Measurements from ENCODE around the gene VSNL1.

VSNL1 gene

DNA sequence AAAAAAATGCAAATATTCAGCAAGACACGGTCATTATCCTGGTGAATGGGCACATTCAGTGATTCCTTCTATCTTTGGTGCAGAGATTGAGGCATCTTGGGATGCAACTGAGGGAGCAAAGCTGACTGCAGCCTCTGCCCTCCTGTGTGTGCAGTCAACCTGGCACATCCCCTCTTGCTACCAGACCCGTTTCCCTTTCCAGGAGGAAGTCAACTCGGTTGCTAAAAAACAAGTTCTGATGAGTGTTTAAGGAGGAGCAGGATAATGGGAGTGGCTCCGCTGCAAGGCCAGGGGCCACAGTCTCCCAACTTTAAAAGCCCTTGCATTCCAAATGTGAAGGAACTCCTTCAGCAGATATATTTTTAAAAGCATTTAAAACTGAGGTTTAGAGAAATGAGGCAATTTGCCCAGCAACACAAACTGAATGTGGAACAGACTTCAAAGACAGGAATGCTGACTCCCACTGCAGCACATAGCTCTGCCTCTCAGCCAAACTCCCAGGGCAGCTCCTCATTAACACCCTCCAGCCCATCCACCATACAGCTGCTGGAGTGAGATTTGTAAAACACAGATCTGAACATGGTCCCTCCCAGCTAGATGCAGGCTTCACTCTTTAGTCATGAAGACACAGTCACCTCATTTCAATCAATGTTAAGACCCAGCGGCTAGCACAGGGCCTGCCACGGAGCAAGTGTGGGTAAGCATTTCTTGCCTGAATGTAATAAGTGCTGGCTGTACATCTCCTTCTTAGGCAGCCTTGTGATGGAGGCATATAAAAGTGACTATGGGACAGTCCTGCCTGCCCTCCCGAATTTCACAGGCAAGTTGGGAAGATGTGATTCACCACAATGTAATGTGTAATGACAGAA, 54.3 kb downstream of the VSNL1 start:
- no peak overlapping the region for H3K4me2 ChIP-seq (ENCODE audit: low read length)
- H3K9me2 ChIP-seq (ENCODE audit: low read depth, low read length), result no peaks in the 10 kb centered on the region
- H3K9ac ChIP-seq (ENCODE audit: low read length), result no peak overlapping the region
- H4K20me1 ChIP-seq (ENCODE audit: insufficient read depth, low read length), result no peaks in the 10 kb centered on the region
- no peaks in the 10 kb centered on the region for H3F3A ChIP-seq (ENCODE audit: insufficient read depth, low read length)
- no peak for TF ChIP-seq EZH2 (IDR thresholded peaks at IDR 0.05; ENCODE audit: borderline replicate concordance, low read length)
- TF ChIP-seq, protein P1, sequence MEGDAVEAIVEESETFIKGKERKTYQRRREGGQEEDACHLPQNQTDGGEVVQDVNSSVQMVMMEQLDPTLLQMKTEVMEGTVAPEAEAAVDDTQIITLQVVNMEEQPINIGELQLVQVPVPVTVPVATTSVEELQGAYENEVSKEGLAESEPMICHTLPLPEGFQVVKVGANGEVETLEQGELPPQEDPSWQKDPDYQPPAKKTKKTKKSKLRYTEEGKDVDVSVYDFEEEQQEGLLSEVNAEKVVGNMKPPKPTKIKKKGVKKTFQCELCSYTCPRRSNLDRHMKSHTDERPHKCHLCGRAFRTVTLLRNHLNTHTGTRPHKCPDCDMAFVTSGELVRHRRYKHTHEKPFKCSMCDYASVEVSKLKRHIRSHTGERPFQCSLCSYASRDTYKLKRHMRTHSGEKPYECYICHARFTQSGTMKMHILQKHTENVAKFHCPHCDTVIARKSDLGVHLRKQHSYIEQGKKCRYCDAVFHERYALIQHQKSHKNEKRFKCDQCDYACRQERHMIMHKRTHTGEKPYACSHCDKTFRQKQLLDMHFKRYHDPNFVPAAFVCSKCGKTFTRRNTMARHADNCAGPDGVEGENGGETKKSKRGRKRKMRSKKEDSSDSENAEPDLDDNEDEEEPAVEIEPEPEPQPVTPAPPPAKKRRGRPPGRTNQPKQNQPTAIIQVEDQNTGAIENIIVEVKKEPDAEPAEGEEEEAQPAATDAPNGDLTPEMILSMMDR (IDR thresholded peaks at IDR 0.05; ENCODE audit: low read length), result no peak
- H3K4me1 ChIP-seq (ENCODE audit: insufficient read depth, low read length, severe bottlenecking), result no peaks in the 10 kb centered on the region
- no peaks in the 10 kb centered on the region for H3K9me3 ChIP-seq (ENCODE audit: low read length)
- H3K36me3 ChIP-seq (ENCODE audit: insufficient read depth, low read length), result no peaks in the 10 kb centered on the region
- H3K27me3 ChIP-seq (ENCODE audit: insufficient read depth, low read length), result no peaks in the 10 kb centered on the region
- no peaks in the 10 kb centered on the region for H3K79me2 ChIP-seq (ENCODE audit: insufficient read depth, low read length)
- H2AFZ ChIP-seq (ENCODE audit: low read length), result no peak overlapping the region
- H3K27ac ChIP-seq (ENCODE audit: low read depth, low read length, poor library complexity, severe bottlenecking), result no peak overlapping the region
- H3K4me3 ChIP-seq (ENCODE audit: low read depth, low read length, poor library complexity, severe bottlenecking), result no peak overlapping the region

DNA sequence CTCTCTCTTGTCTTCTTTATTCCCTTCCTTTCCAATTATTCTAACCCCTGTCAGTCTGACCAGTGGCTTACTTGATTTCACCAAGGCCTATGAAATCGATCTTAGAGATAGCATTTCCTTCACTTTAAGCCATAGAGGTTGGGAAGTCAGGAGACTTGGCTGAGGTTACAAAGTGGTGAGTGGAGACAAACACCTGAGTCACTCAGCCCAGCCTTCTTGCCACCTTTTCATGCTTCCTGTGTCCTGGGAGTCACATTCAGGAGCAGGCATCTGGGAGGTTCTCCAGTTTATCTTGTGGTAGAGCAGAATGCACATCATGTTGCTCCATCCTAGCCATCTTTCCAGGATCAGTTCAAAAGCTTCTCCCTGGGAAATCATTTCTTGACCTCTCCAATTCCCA, 59.1 kb downstream of the VSNL1 start:
- Histone ChIP-seq H3K4me3 (ENCODE audit: low read depth, low read length, poor library complexity, severe bottlenecking) (no peak overlapping the region), H3K27ac (ENCODE audit: low read depth, low read length, poor library complexity, severe bottlenecking) (no peak overlapping the region), H3K36me3 (ENCODE audit: insufficient read depth, low read length) (no peaks in the 10 kb centered on the region), H3F3A (ENCODE audit: insufficient read depth, low read length) (no peaks in the 10 kb centered on the region), H3K9me2 (ENCODE audit: low read depth, low read length) (no peaks in the 10 kb centered on the region), H3K27me3 (ENCODE audit: insufficient read depth, low read length) (peaks cover 10% of the 10 kb centered on the region; the same call in 1 of the 2 replicates), H3K4me1 (ENCODE audit: insufficient read depth, low read length, severe bottlenecking) (no peaks in the 10 kb centered on the region), H3K4me2 (ENCODE audit: low read length) (no peak overlapping the region), H4K20me1 (ENCODE audit: insufficient read depth, low read length) (no peaks in the 10 kb centered on the region), H3K9me3 (ENCODE audit: low read length) (no peaks in the 10 kb centered on the region), H3K79me2 (ENCODE audit: insufficient read depth, low read length) (no peaks in the 10 kb centered on the region), H3K9ac (ENCODE audit: low read length) (no peak overlapping the region), H2AFZ (ENCODE audit: low read length) (no peak overlapping the region)
- no peak for TF ChIP-seq EZH2 (IDR thresholded peaks at IDR 0.05; ENCODE audit: borderline replicate concordance, low read length)
- TF ChIP-seq, protein P1 (IDR thresholded peaks at IDR 0.05; ENCODE audit: low read length), result no peak

DNA sequence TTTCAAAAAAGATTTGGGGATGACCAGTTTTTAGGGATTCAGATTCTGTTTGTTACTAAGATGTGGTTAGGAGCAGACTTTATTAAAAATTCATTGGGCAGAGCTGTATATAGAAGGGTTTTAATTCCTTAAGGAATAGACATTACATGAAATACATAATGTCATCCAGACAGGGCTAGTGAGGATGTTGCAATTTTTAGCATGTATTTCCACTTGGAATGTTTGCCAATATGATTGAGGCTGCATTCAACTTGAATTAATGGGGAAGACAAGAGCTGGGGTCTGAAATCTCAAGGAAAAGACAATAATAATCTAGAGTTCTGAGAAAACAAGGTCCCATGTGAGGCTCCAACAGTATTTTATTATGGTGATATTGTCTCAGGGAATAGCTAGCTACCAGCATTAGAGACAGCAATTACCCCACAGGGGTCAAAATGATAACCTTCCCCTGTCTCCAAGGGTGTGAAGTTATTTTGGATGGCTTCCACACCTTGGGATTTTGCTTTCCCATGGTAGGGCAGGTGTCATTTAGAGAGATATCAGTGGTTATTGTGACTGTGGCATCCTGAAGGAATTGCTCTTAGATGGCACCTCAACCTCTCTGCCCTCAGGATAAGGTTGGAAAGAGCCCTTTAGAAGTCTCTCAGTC, 60.2 kb downstream of the VSNL1 start:
- Histone ChIP-seq H3K4me2 (ENCODE audit: low read length) (no peak overlapping the region), H3K9me2 (ENCODE audit: low read depth, low read length) (no peaks in the 10 kb centered on the region), H3K36me3 (ENCODE audit: insufficient read depth, low read length) (no peaks in the 10 kb centered on the region), H3K27ac (ENCODE audit: low read depth, low read length, poor library complexity, severe bottlenecking) (no peak overlapping the region), H4K20me1 (ENCODE audit: insufficient read depth, low read length) (no peaks in the 10 kb centered on the region), H3K79me2 (ENCODE audit: insufficient read depth, low read length) (no peaks in the 10 kb centered on the region), H3K4me3 (ENCODE audit: low read depth, low read length, poor library complexity, severe bottlenecking) (no peak overlapping the region), H3K27me3 (ENCODE audit: insufficient read depth, low read length) (peaks cover 10% of the 10 kb centered on the region; the same call in 1 of the 2 replicates), H3K4me1 (ENCODE audit: insufficient read depth, low read length, severe bottlenecking) (no peaks in the 10 kb centered on the region), H2AFZ (ENCODE audit: low read length) (no peak overlapping the region), H3K9ac (ENCODE audit: low read length) (no peak overlapping the region), H3F3A (ENCODE audit: insufficient read depth, low read length) (no peaks in the 10 kb centered on the region), H3K9me3 (ENCODE audit: low read length) (no peaks in the 10 kb centered on the region)
- no peak for TF ChIP-seq EZH2 (IDR thresholded peaks at IDR 0.05; ENCODE audit: borderline replicate concordance, low read length)
- TF ChIP-seq, protein P1 (IDR thresholded peaks at IDR 0.05; ENCODE audit: low read length), result no peak
